ENCODE data around the gene PDGFRB.
A peak's percentile ranks its signal among the peaks of the same experiment; 100 is the strongest.

Gene PDGFRB

DNA sequence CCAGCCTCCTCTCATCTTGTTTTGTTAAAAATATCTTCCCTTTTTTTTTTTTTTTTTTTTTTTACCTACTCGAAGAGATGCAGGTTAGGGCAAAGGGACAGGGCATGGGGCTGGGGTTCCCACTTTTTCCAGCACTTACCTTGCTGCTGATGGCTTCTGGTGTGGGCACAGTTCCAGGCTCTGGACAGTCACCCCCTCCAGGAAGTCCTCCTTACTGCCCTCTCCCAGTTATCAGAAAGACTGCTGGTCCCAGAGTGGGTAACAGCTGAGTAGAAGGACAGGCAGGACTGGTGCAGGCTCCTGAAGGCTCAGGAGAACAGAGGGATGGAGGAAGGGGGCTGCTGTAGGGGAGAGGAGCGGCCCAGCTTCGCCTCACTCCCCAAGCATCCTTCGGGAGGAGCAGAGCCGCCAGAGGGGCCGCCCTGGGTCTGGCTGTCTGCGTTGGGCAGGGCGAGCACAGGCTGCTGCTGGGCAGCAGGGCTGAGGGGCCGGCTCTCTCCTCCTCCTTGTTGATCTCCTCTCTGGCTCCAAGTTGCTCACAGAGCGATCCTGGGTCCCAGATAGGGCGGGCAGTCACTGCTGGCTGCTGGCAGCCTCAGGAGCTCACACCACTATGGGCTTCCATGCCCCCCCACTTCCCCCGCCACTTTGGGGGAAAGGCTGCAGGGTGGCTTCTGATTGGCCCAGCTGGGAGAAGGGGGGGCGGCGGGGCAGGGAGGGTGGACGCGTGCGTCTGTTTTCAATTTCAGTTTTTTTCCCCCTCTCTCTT lies at the start of gene PDGFRB:
Gene PDGFRB (minus strand): TSS at position 588 of the 769 bp plus-strand sequence. CDS start 18,798 bp downstream, outside the sequence.
- Mint-ChIP-seq H3K4me3 (peak within 1 kb of the TSS; percentile 68), H3K27ac (peak within 1 kb of the TSS; percentile 35), H3K9me3 (no peaks in the 10 kb centered on the region), H3K4me1 (ENCODE audit: low read depth) (peaks cover 8% of the 10 kb centered on the region), H3K27me3 (peaks cover 32% of the 10 kb centered on the region), H3K36me3 (ENCODE audit: low read depth) (no peaks in the 10 kb centered on the region)
- DNase-seq = peak; percentile 65

DNA sequence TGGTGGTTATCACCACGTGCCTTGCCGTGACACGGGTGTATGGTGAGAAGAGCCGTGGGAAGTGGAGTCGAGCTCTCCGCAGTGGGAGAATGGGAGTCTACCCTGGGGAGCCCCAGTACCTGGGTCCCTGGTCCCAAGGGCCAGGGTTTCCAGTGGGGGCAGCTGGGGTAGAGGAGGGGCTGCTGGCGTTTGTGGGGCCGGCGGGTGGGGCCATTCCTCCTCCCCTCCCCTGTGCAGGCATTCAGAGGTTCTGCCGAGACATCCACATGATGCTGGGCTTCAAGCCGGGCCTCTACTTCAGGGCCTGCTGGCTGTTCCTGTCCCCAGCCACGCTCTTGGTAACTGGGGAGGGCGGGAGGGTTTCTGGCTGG lies 48.9 kb upstream of the PDGFRB start:
- H3K4me1 Mint-ChIP-seq (ENCODE audit: low read depth) = peaks cover 14% of the 10 kb centered on the region
- H3K9me3 Mint-ChIP-seq = no peaks in the 10 kb centered on the region
- H3K4me3 Mint-ChIP-seq = no peak overlapping the region
- H3K27ac Mint-ChIP-seq = no peak overlapping the region
- no peak for DNase-seq
- H3K36me3 Mint-ChIP-seq (ENCODE audit: low read depth) = no peaks in the 10 kb centered on the region
- H3K27me3 Mint-ChIP-seq = peaks cover 20% of the 10 kb centered on the region

DNA sequence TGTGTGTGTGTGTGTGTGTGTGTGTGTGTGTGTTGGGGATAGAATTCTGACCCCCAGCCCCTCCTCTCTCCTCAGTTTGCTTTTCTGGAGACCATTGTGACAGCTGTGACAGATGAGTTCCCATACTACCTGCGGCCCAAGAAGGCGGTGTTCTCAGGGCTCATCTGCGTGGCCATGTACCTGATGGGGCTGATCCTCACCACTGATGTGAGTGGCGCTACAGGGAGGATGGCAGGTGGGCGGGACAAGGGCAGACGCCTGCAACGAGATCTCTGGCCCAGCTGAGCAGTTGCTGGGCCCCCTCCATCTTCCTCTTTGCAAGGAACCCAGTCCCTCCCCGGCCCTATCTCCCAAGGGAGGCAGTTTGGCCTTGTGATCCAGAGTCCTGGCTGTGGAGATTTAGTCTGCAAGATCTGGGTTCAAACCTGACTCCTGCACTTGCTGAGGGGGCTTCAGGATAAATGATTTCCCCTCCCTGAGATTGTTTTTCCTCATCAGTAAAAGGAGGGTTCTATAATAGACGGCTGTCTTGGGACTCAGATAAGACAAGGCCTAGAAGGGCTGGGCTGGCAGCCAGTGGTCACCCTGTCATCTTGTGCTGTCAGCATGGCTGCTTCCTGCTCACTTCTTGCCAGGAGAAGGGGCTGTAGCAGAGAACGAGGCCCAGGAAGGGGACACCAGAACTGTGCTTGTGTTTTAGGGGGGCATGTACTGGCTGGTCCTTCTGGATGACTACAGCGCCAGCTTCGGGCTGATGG lies 48.4 kb upstream of the PDGFRB start:
- no peak overlapping the region for H3K27ac Mint-ChIP-seq
- H3K36me3 Mint-ChIP-seq (ENCODE audit: low read depth) = no peaks in the 10 kb centered on the region
- no peak overlapping the region for H3K4me3 Mint-ChIP-seq
- DNase-seq = no peak
- peaks cover 9% of the 10 kb centered on the region for H3K4me1 Mint-ChIP-seq (ENCODE audit: low read depth)
- no peaks in the 10 kb centered on the region for H3K9me3 Mint-ChIP-seq
- H3K27me3 Mint-ChIP-seq = peaks cover 23% of the 10 kb centered on the region

DNA sequence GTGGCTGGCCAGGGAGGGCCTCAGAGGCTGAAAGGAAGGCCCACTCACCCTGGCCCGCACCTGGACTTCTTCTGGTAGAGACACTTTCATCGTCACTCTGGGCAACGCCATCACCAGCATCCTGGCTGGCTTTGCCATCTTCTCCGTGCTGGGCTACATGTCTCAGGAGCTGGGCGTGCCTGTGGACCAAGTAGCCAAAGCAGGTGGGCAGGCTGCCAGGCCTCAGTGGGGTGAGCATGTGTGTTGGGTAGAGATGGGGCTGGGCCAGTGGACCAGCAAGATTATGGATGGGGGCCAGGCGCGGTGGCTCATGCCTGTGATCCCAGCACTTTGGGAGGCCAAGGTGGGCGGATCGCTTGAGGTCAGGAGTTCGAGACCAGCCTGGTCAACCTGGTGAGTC lies 46.9 kb upstream of the PDGFRB start:
- Mint-ChIP-seq H3K27me3 (peaks cover 9% of the 10 kb centered on the region), H3K27ac (no peak overlapping the region), H3K36me3 (ENCODE audit: low read depth) (no peaks in the 10 kb centered on the region), H3K4me1 (ENCODE audit: low read depth) (no peaks in the 10 kb centered on the region), H3K4me3 (no peak overlapping the region), H3K9me3 (no peaks in the 10 kb centered on the region)
- DNase-seq = no peak

DNA sequence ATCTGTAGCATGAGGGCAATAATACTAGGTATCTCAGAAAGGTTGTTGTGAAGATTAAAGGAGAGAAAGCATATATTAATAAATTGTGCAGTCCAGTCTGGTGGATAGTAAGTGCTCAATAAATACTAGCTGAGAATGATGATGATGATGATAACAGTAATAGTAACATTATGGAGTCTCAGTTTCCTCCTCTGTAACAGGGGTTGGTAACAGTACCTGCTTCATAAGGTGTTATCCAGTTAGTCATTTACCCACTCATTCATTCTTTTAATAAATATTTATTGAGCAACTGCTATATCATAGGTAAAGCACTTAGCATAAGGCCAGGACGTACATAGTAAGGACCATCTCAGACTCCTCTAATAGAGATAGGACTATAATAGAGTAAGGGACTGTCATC lies 41.8 kb upstream of the PDGFRB start:
- no peak for DNase-seq
- Mint-ChIP-seq H3K36me3 (ENCODE audit: low read depth) (no peaks in the 10 kb centered on the region), H3K4me3 (no peak overlapping the region), H3K27ac (no peak overlapping the region), H3K4me1 (ENCODE audit: low read depth) (no peaks in the 10 kb centered on the region), H3K9me3 (no peaks in the 10 kb centered on the region), H3K27me3 (peaks cover 13% of the 10 kb centered on the region)

DNA sequence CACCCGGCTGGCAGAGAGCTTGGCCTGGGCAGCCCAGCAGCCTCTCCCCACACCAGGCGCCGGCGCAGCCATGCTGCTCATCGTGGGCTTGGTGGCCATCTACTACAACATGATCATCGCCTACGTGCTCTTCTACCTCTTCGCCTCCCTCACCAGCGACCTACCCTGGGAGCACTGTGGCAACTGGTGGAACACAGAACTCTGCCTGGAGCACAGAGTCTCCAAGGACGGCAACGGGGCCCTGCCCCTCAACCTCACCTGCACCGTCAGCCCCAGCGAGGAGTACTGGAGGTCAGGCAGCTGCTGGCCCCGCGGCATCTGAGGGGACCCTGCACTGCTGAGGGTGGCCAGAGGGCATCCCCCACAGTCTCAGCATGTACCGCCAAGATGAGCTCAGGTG lies 41.3 kb upstream of the PDGFRB start:
- H3K27me3 Mint-ChIP-seq = peaks cover 16% of the 10 kb centered on the region

DNA sequence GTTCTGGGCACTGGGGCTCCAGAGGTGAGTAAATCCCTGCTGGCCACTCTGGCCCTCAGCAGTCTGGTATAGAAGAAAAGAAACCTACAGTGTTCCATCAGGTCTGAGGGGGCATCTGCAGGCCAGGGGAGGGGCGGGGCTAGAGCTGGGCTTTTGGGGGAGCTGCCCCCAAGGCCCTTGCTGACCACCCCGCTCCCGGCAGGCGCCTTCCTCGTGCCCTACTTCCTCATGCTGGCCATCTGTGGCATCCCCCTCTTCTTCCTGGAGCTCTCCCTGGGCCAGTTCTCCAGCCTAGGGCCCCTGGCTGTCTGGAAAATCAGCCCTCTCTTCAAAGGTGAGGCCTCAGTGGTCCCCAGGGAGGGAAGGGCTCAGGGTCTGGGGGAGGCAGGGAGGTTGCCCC lies 40.9 kb upstream of the PDGFRB start:
- no peaks in the 10 kb centered on the region for H3K9me3 Mint-ChIP-seq
- no peak overlapping the region for H3K4me3 Mint-ChIP-seq
- H3K4me1 Mint-ChIP-seq (ENCODE audit: low read depth) = no peaks in the 10 kb centered on the region
- no peaks in the 10 kb centered on the region for H3K36me3 Mint-ChIP-seq (ENCODE audit: low read depth)
- H3K27me3 Mint-ChIP-seq = peaks cover 21% of the 10 kb centered on the region
- DNase-seq = no peak
- H3K27ac Mint-ChIP-seq = no peak overlapping the region

More for the DNA sequence above, 41.3 kb upstream of the PDGFRB start:
- Mint-ChIP-seq H3K27ac (no peak overlapping the region), H3K36me3 (ENCODE audit: low read depth) (no peaks in the 10 kb centered on the region), H3K9me3 (no peaks in the 10 kb centered on the region), H3K4me3 (no peak overlapping the region), H3K4me1 (ENCODE audit: low read depth) (no peaks in the 10 kb centered on the region)
- DNase-seq = no peak

DNA sequence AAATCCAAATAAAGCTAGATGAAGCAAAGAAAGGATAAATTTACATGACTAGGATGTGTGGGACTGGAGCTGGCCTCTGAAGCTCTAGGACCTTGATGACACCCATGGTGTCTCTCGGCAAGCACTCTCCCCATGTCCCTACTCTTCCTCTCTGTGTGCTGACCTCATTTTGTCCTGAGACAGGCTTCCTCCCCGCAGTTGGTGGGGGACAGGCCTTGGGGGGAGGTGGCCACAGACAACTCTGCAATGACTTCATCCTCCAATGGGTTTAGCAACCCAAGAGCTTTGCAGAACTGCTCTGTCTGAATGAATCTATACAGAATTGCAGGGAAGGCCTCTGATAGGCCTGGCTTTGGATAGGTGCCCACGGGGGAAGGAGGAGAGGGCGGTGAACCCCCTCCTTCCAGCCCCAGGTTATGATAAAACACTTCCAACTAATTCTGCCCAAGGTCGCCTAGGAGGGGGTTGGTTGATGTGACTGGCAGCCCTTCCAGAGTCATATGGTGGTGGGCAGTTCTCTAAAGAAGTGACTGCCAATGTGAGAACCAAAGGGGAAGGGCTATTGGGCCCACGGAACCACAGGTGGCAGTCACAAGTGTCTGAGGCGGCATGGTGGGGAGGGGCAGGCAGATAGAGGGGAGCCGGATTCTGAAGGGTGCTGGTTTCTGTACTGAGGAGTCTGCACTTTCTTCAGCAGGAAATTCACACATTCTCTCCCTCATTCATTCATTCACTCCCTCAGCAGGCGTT lies 40.3 kb upstream of the PDGFRB start:
- Mint-ChIP-seq H3K27ac (no peak overlapping the region), H3K27me3 (peaks cover 27% of the 10 kb centered on the region), H3K36me3 (ENCODE audit: low read depth) (no peaks in the 10 kb centered on the region), H3K4me1 (ENCODE audit: low read depth) (no peaks in the 10 kb centered on the region), H3K9me3 (no peaks in the 10 kb centered on the region), H3K4me3 (no peak overlapping the region)
- DNase-seq = no peak

DNA sequence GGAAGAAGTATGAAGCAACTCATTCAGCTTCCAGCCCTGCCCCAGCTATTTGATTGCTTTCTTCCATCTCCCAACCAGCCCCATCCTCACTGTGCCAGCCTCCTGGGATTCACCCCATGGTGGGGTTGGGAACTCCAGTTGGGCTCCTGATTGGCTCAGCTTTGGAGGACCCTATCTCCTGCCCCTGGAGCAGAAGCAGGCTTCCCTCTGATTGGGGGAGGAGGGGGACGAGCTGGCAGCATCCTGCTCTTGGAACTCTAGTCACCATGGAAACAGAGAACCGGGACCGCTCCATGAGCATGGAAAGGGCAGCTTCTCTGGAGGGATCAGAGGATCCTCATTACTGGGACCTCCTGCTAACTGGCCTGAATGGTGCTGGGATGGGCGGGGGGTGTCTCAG lies 36.8 kb upstream of the PDGFRB start:
- Mint-ChIP-seq H3K27ac (no peak overlapping the region), H3K36me3 (ENCODE audit: low read depth) (no peaks in the 10 kb centered on the region), H3K4me1 (ENCODE audit: low read depth) (no peaks in the 10 kb centered on the region), H3K27me3 (peaks cover 50% of the 10 kb centered on the region), H3K9me3 (no peaks in the 10 kb centered on the region), H3K4me3 (no peak overlapping the region)
- DNase-seq = no peak

DNA sequence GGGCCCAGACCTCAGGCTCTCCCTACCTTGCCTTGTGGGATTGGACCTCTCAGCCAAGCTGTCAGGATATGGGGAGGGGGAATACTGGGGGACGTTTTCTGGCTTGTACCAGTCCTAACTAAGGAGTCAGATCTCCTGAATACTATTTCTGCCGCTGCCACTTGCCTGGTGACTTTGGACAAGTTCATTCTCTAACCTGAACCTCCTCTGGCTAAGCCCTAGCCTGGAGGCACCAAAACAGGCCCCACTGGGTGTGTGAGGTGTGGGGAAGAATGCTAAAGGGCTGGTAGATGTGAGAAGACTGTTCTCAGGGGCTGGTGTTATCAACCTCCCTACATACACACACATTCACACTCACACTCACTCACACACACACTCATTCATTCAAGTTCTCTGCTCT lies 35.3 kb upstream of the PDGFRB start:
- Mint-ChIP-seq H3K27ac (no peak overlapping the region), H3K4me1 (ENCODE audit: low read depth) (no peaks in the 10 kb centered on the region), H3K36me3 (ENCODE audit: low read depth) (no peaks in the 10 kb centered on the region), H3K27me3 (peaks cover 50% of the 10 kb centered on the region), H3K9me3 (no peaks in the 10 kb centered on the region), H3K4me3 (no peak overlapping the region)
- no peak for DNase-seq

DNA sequence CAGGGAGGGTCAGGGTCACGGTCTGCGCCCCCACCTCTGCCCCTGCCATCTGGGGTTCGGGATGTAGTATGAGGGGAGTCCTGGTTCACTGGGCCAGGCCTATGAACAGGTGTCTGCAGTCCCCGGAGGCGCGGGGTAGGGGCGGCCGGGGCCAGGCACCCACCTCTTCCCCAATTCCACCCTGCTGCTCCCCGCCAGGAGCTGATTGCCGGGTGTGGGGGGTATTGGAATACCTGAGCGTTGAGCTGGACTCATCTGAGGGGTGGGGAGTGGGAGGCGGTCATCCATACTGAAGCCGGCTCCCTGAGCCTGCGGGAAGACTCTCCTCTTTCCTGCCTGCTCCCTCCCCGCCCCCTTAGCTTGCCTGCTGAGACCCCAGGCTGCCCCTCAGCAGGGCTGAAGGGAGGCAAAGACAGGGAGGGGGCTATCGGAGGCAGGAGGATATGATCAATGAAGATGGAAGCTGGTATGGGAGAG lies 34.9 kb upstream of the PDGFRB start:
- Mint-ChIP-seq H3K36me3 (ENCODE audit: low read depth) (no peaks in the 10 kb centered on the region), H3K4me1 (ENCODE audit: low read depth) (no peaks in the 10 kb centered on the region), H3K4me3 (no peak overlapping the region), H3K9me3 (no peaks in the 10 kb centered on the region), H3K27me3 (peaks cover 50% of the 10 kb centered on the region), H3K27ac (no peak overlapping the region)
- no peak for DNase-seq

DNA sequence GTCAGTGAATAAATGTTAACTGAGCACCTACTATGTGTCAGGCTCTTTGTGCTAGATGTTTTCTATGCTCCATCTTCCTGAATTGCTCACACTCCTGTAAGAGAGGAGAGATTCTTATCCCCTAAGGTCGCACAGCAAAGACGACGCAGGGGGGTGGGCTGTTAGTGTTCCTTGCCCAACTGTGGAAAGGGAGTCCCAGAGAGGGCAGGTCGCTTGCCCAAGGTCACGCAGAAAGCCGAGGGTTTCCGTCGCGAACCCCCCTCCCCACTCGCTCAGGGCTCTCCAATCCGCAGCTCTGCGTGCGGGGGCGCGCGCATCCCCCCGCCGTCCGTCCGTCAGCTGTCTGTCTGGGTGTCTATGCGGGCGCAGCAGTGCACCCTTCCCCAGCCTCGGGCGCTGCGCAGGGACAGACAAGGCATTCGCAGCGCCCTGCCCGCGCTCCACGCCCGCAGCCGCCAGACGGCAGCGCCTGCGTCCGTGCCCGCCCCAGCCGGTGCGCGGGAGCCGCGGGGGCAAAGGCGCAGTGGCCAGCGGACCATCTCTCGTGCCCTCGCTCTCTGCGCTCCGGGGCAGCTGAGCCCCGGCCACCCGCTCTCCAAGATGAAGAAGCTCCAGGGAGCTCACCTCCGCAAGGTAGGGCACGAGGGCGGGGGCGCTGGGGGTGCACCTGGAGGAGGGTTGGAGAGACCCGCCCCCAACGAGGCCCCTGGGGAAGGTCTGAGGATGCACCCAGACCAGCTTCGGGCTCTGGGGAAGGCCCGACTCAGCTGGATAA lies 34.3 kb upstream of the PDGFRB start, which contains the start of gene SLC6A7:
Gene SLC6A7 (plus strand): TSS at position 335 of the 775 bp plus-strand sequence. CDS start 266 bp downstream, at position 601.
- H3K36me3 Mint-ChIP-seq (ENCODE audit: low read depth) = no peaks in the 10 kb centered on the region
- DNase-seq = no peak
- no peak within 1 kb of the TSS for H3K4me3 Mint-ChIP-seq
- no peak within 1 kb of the TSS for H3K27ac Mint-ChIP-seq
- no peaks in the 10 kb centered on the region for H3K4me1 Mint-ChIP-seq (ENCODE audit: low read depth)
- no peaks in the 10 kb centered on the region for H3K9me3 Mint-ChIP-seq
- H3K27me3 Mint-ChIP-seq = peaks cover 50% of the 10 kb centered on the region

DNA sequence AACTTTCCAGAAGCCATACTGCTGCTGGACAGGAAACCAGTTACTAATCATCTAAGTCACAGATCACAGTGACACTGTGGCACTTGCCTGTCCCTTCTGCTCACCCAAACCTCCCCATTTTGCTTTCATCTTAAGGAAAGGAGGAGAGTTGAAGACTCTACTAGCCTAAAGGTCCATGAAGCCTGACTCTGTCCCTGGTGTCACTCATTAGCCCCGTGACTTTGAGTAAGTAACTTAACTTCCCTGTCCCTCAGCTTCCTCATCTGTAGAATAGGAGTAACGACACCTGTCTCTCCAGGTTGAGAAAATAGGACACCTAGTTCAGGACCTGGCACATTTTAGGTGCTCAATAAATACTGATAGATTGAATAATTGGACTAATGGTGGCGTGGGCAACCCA lies 33.7 kb upstream of the PDGFRB start:
- Mint-ChIP-seq H3K9me3 (no peaks in the 10 kb centered on the region), H3K27ac (no peak overlapping the region), H3K36me3 (ENCODE audit: low read depth) (no peaks in the 10 kb centered on the region), H3K4me3 (no peak overlapping the region), H3K27me3 (peaks cover 50% of the 10 kb centered on the region), H3K4me1 (ENCODE audit: low read depth) (no peaks in the 10 kb centered on the region)
- no peak for DNase-seq
